Measurements from ENCODE around the gene C6orf132.
"Not testable (repeated sequence)": the region's sequence is repeated elsewhere in the genome, so short reads cannot be mapped to it uniquely, and the experiment has no call there.

The C6orf132 gene, protein sequence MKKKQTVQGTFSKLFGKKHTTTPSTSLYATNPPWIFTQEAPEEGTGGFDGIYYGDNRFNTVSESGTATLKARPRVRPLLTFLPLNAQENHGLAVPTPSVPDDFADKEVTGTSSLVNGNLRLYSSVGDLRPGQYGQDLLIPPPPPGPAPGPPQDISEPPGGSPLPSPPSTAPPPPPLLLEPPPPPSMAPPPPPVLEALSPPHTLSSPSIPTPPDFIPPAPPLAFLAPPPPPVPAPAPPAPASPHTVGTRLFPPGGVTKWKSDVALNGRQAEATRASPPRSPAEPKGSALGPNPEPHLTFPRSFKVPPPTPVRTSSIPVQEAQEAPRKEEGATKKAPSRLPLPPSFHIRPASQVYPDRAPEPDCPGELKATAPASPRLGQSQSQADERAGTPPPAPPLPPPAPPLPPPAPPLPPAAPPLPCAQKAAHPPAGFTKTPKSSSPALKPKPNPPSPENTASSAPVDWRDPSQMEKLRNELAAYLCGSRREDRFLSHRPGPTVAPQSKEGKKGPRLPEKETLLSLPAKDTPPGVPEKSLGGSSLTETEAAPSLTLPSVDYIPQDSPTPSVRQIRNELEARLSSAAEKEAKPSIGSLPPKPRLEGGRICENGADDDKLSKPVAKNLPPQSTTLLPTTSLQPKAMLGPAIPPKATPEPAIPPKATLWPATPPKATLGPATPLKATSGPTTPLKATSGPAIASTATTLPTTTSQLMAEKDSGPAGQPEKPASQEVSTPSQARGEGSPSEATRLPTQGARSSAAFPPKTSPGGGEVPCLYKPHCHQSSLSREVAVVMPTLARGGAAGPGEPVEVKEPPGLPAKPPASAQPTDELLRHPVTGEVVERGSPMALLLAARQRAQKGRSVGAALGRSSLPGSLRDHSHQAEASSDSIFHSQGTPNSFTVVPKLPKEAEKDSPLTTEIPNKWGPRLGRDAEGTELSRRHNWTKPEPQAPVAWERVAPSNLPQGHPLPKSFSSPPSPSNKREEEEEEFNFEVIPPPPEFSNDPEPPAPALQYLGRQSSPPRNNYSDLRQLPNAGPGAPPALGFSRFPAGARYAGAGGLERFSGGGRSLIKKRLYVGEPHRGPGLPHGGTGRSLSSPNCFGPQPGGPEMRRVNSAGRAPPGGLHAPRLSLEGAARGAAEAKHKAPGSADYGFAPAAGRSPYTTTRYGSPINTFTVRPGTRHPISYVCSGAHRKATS

DNA sequence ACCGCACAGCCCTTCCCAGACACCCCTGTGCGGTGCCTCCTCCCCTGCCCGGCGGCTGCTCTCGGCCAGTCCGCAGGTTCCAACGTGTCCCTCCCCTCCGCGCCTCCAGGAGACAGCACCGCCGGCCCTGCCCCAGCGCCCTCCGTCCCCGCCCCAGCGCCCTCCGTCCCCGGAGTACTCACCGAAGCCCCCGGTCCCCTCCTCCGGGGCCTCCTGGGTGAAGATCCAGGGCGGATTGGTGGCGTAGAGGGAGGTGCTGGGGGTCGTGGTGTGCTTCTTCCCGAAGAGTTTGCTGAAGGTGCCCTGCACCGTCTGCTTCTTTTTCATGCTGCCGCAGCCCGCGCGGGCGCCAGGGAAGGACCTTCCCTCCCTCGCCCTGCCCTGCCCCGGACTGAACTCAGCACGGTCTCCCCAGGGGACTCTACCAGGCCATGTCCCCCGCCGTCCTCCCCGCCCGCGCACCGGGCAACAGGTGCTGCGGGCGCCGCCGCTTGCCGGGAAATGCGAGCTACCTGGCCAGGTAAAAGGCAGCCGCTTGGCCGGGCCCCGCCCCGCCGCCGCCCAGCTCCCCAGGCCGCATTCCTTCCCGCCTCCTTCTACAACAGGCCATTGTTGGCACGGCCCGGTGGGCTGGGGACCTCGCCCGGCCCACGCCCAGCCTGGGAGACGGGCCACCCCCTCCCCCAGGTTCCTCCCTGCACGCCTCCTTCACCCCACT is at the start of gene C6orf132:
Gene C6orf132 (minus strand): TSS at position 503 of the 718 bp plus-strand sequence. CDS start 176 bp downstream, at position 327.
- DNase-seq (ENCODE audit: low read depth in 3 of 3) = no peak

DNA sequence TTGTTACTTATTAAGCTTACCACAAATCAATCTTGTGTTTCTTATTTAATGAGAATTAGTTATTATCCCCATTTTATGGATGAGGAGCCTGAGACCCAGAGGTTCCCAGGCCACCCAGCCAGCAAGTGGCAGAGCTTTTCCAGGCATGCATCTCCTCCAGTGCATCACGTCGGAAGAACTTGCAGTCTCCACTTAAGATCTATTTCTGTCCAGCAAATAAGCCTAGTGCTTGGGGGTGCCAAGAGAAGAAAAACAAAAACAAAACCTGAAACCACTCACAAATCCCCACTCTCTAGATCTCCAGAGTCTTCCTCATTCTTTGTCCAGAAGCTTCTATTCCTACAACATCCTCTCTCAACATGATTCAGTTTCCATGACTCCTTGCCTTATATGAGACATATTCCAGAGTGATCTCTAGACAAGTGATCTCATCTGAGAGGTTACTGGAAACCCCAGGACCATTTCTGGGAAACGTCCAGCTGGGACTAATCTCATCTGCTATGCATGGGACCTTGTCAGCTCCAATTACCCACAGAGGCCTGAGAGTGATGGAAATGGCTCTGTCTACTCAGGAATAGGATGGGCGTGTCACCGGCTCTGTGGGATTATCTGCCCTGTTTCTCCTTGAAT is 48.2 kb upstream of the C6orf132 start:
- no peak for DNase-seq (ENCODE audit: low read depth in 3 of 3)

DNA sequence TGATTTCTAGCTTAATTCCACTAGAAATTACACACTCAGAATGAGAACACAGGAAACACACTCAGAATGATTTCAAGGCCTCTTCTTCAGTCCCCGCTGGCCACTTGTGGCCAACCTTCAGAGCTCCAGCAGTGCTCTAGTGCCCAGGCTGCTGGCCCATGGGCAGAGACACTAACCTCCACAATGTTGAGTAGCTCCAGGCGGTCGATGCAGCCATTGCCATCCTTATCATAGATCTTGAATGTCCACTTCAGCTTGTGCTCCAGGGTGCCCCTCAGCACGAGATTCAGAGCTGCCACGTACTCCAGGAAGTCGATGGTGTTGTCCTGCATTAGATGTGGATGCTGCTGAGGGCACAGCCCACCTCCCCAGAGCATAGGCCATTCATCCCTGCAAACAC is 46.0 kb upstream of the C6orf132 start:
- DNase-seq (ENCODE audit: low read depth in 3 of 3) = no peak

DNA sequence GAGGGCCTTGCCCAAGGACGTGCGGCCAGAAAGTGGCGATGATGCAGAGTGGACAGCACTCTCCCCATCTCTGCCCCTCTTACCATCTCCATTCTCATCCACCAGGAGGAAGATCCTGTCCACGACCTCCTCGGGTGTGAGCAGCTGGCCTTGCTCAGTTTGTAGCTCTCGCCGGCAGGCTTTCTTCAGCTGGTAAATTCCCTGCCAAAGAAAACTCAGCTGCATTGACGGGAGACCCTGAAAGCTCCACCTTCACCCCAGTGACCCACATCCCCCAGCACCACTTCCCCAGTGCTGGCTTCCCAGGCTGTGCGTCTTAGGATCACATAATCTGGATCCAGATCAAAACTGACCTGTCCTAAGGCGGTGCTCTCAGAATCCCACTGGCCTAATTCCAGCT is 43.2 kb upstream of the C6orf132 start:
- DNase-seq (ENCODE audit: low read depth in 3 of 3) = no peak

DNA sequence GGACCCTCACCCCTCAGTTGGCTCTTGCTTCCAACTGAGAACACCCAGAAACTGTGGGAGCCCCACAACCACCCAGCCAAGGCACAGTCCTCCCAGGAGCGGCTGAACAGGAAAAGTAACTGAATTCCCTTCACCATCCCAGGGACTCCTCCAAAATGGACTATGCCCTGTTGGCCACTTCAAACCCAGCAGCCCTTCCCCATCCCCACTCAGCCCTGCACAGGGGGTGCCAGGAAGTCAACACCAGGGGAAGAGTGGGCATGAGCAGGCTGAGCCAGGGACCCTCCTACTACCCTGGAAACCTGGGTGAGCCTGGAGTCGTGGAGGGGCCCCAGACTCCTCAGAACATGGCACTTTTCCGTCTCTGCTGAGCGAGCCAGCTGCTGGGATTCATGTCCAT is 42.1 kb upstream of the C6orf132 start:
- DNase-seq (ENCODE audit: low read depth in 3 of 3) = no peak

DNA sequence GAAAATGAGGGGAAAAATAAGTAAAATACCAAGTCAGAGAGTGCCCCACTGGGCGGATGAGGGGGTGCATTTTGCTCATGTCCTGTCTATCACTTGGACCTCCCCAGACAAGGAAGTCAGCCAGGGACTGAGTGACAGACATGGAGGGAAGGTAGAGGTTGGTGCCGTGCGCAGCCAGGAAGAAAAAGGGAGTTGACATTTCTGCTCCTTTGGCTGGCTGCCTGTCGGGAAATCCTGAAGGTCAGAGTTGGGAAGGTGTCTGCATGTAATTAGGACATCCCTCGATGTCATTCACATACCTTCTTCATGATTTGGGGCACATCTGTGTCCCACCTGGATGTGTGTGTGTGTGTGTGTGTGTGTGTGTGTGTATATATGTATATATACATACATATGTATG is 39.7 kb upstream of the C6orf132 start:
- DNase-seq (ENCODE audit: low read depth in 3 of 3) = no peak

DNA sequence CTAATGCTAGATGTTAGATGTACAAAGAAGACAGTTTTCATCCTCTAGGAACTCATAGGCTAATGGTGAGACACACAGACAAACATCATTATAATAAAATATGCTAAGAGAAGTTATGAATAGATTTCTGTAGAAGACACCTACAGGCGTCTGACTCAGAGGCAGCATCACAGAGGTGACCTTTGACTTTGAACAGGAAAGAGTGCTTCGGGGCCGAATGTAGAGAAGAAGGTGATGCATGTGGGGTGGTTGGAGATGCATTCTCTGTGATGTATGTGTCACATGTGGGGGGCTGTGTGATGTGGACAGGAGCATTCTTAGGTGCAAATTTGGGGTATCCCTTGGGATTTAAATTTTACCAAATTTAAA is 37.5 kb upstream of the C6orf132 start:
- no peak for DNase-seq (ENCODE audit: low read depth in 3 of 3)

DNA sequence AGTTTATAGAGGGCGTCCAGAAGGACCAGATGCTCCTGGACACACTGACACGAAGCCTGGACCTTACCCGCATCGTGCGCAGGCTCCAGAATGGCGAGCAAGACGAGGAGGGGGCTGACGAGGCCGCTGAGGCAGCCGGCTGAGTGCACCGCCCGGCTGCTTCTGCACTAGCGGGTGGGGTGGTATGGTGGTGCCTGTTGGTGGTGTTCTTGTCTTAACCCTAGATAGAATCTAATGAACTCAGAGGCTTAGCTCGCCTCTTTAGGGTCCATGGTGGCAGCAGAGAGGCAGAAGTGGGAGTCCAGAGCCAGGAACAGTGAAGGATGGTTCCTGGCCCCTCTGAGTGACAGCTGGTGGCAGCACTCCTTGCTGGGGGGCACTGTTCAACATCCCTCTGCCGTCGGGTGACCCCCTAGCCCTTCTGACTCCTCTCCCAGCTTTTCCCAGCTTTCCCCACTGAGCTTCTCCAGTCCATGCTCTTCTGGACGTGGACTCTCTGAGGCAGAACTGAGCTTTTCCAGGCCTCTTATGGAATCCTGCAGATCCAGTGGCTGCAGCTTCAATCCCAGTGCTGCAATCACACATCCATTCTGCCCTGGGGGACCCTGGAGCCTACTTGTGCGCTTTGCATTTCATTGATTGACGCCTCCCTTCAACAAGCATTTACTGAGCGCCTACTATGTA is 37.0 kb upstream of the C6orf132 start:
- no peak for DNase-seq (ENCODE audit: low read depth in 3 of 3)

DNA sequence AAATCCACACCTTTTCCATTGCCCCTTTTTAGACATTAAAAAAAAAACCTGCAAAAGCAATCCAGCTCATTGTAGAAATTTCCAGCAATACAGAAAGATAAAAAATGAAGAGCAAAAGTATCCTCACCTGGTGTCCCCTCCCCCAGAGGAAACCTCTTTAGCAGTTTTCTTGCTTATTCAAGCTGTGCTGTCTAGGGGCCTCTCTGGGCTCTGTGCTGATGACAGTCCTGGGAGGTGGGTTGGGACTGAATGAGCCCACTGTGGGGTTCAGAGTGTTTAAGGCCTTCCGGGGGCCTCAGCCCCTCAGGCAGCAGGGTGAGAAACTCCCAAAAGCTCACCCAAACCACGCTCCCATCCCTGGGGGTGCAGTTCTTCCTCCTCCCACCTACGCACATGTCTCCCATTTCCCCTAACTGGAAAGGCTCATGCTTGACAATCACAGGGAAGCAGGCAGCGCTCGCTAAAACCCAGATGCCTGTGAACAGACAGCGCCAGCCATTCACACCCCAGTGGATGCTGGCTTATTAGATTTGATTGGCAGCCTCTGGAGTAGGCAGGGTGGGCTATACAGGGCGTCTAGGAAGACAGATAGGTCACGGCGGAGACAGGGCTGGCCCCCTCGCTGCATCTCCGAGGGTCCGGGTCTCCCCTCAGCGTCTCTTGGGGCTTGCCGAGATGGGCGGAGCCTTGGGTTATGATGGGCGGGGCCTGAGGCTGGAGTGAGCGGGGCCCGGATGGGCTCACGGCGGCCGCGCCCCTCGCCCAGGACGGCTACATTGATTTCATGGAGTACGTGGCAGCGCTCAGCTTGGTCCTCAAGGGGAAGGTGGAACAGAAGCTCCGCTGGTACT is 35.3 kb upstream of the C6orf132 start:
- DNase-seq (ENCODE audit: low read depth in 3 of 3) = no peak

DNA sequence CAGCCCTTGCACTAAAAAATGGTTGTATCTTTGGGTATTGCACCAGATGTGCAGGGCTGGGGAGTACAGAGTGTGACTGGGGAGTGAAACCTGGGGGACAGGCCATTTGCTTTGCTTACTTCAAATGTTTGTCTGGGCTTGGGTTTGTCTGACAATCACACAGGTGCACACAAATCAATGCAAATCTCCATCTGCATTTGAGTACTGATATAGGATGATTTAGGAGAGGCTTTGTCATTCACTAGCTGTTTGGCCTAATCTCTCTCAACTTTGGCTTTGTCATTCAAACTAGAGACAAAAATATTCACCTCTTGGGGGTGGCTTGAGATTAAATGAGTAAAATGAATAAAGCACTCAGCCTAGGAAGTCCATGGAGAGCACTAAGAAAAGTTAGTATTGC is 34.6 kb upstream of the C6orf132 start:
- DNase-seq (ENCODE audit: low read depth in 3 of 3) = no peak

DNA sequence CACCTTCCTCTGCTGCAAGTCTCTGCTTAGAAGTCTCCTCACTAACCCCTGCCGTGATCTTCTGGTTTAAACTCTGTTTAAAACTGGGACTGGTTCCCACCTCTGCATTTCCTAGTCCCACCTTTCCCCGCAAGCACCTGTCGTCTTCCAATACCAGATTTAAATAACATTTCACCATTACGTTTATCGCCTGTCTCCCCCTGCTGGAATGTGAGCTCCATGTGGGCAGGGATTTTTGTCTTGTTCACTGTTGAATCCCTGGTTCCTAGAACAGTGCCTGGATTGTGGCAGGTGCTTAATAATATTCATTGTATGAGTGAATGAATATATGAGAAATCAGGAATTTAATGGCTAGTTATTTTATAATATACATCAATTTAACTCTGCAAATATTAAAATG is 33.4 kb upstream of the C6orf132 start:
- DNase-seq (ENCODE audit: low read depth in 3 of 3) = no peak

DNA sequence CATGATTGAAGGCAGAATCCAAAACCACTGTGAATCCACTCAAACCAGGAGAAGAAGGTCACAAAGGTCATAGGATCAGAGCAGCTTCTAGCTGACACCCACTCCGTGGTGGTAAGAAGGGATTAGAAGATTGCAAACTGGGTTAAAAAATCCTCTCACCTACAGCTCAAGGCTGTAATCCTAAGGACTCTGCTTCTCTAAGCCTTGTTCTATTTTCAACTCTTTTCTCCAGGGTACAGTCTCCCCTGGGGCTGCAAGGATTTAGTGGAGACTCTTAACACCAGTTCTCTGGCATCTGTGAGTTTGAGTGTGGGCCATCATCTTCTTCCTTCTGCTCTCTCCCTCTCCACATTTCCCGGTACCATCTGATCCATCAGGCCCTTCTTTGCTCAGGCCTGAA is 30.7 kb upstream of the C6orf132 start, which contains the start of gene GUCA1A:
Gene GUCA1A (plus strand): TSS at position 264 of the 400 bp plus-strand sequence. CDS start 250 bp downstream, outside the sequence.
- DNase-seq (ENCODE audit: low read depth in 3 of 3) = no peak

DNA sequence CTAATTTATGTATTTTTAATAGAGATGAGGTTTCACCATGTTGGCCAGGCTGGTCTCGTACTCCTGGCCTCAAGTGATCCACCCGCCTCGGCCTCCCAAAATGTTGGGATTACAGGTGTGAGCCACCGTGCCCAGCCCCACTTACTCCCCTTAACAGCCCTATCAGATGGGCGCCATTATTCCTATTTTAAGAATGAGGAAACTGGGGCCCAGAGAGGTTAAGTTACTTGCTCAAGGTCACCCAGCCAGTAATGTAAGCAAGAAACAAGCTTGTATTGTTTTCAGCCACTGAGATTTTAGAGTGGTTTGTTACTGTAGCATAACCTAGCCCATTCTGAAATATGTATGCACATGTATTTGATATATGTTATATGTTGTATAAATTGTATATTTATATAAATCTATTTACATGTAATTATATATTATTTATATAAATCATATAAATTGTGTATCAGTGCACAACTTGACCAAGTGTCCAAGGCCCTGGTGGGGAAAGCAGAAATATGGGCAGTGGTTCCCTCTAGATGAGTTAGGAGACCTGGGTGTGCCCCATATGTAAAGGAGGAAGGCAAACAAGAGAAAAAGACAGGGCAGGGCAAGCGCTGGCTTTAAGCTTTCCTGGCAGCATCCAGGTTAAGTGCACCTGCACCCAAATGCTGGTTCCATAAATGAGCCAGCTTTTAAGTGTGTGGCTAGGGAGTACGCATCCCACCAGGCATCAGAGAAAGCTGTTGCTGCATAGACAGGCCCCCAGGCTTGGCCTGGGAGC is 29.6 kb upstream of the C6orf132 start:
- DNase-seq (ENCODE audit: low read depth in 3 of 3) = no peak

DNA sequence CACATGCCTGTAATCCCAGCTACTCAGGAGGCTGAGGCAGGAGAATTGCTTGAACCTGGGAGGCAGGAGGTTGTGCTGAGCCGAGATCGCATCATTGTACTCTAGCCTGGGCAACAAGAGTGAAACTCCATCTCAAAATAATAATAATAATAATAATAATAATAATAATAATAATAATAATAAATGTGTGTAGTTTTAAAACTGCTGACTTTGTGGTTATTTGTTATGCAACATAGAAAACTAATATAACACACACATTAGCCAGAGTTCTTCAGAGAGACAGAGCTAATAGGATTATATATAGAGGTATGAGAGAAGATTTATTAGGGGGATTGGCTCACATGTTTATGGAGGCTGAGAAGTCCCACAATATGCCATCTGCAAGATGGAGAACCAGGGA is 27.4 kb upstream of the C6orf132 start:
- DNase-seq (ENCODE audit: low read depth in 3 of 3) = not testable (repeated sequence)

DNA sequence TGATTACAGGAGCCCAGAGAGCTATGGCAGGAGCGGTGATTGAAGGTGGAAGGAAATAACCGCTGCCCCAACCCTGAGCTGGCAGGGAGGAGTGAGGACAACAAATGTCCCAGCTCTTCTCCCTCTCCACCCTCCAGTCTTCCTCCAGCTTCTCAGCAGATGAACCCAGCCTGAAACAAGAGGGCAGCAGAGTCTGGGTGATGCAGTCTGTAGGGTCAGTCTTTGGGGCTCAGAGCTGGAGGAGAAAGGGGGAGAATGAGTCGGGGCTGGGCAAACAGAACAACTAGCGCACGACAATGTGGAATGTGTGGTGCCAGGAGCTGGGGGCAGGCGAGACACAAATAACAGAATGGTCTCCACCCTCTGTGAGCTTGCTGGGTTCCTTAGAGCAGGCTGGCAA is 26.2 kb upstream of the C6orf132 start:
- no peak for DNase-seq (ENCODE audit: low read depth in 3 of 3)

DNA sequence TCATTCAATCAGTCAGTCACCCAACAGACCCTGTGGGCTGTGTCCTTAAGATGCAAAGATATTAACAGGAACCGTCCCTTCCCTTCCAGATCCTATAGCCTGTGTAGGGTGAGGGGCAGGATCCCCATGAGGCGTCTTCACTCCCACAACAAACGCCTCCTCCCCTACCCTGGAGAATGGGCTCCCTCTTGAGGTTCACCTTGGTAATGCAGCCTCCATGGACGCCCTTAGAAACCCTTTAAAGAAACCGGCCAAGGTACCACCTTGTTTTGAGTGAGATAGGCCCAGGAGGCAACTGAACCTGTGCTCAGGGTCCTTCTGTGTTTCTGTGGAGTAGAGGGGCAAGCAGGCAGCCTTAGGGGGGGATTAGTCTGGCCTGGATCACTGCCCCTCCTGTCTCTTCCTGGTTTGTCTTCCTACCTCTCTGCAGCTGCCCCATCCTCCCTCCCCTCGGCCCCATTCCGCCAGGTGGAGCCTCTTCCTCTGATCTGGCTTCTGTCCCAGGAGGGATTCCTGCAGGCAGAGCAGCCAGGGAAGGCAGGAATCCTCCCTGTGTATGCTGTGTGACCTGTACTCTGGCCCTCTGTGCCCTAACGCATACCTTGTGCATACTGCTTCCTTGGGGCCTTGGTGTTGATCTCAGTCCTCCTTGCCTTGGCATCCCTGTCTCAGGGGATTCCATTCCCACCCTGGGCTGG is 24.2 kb upstream of the C6orf132 start:
- DNase-seq (ENCODE audit: low read depth in 3 of 3) = peak; percentile 46 to 61 (median 54)

DNA sequence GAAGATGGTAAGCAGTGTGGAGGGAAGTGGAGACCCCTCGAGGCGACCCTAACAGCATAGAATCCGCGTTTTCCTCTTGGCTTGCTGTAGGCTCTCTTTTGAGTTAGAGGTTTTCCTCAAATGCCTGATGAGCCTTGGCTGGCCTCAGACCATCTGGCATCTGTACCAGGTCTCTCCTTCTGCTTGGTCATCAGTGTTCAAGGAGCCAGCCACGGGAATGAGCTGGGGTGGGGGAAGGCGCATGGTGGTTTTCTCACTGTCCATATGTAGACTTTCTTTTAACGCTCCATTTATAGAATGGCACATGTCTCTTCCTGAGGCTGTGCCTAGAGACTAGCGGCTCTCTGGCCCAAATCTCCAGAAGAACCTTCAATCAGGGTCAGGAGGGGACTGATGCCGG is 22.6 kb upstream of the C6orf132 start:
- no peak for DNase-seq (ENCODE audit: low read depth in 3 of 3)

DNA sequence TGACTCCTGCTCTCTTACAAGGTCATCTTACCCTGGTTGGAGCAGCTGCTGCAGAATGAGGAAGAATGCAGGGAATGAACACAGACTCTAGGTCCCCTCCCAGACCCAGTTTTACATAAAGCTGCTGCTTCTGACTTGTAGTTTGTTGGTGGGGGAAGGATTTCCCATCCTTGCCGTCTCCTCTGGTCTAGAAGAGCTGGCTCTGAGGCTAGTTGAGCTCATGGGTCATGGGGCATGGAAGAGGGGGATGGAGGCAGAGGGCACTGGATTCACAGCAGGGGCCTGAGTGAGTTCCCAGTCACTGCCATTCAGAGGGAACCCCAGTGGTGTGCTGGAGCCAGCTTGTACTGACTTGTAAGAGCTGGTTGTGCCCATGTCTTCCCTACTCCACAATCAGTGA is 21.6 kb upstream of the C6orf132 start:
- DNase-seq (ENCODE audit: low read depth in 3 of 3) = no peak
